Lower leg skin (tissue), 3 donors: Measurements from ENCODE around the gene VAMP7.

Source experiments
- CTCF ChIP-seq, 3 donors: fragments of 450-650 bp; IDR thresholded peaks; one replicate each; pipeline ENCODE4 v1.5.1; 2016; ENCODE audit warnings: antibody characterized with exemption in 3 of 3, mild to moderate bottlenecking in 3 of 3, moderate library complexity in 2 of 3
- POLR2A ChIP-seq, 2 donors: fragments of 450-650 bp; IDR thresholded peaks; one replicate each; pipeline ENCODE4 v1.6.1; 2016 to 2017; ENCODE audit warnings: antibody characterized with exemption in 2 of 2, mild to moderate bottlenecking in 1 of 2, moderate library complexity in 1 of 2

DNA sequence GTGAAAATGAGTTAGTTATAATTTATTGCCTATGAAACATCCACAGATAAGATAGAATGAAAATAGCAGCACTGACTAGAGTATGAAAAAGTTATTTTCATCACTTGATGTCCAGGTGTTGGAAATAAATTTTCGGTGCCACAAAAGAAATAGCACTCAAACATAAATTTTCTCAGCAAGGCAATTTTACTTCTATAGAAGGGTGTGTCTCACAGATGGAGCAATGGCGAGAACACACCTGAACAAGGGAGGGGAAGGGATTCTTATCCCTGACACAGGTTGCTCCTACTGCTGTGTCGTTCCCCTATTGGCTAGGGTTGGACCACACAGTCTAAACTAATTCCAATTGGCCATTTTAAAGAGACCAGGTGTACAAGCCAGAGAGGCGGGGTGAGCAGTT is 13.3 kb upstream of the VAMP7 start:
- no peak for TF ChIP-seq CTCF (IDR thresholded peaks at IDR 0.05)
- TF ChIP-seq POLR2A (IDR thresholded peaks at IDR 0.05) = no peak
